HS-27A (cell line): ENCODE measurements around the gene ETV6.
A peak's percentile ranks its signal among the peaks of the same experiment; 100 is the strongest.

ENCODE experiments used
- DNase-seq: peaks from one replicate; pipeline ENCODE4 v3.0.0-alpha.2; 2012; ENCODE audit warnings: low read depth, missing footprints

Gene ETV6

DNA sequence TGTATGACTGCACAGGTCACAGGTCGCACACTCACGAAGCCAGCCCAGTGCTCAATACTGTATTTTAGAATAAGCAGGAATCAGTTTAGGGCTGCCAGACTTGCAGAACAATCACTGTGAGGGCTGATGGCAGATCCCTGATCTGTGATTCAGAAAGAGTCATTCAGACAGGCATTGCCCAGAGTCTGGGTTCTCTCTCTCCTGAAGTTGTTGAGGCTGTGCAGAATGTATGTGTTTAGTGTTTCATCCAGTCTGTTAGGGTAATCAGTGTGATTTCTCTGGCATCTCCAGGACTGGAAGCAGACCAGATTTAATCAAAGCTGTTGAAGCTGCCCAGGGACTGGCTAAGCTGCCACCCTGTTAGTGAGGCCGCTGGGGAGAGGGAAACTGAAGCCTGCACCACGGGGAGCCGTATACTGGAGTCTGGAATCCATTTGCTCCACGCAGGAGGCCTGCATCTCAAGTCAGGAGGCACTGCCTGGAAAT is 69.3 kb downstream of the ETV6 start:
- no peak for DNase-seq

DNA sequence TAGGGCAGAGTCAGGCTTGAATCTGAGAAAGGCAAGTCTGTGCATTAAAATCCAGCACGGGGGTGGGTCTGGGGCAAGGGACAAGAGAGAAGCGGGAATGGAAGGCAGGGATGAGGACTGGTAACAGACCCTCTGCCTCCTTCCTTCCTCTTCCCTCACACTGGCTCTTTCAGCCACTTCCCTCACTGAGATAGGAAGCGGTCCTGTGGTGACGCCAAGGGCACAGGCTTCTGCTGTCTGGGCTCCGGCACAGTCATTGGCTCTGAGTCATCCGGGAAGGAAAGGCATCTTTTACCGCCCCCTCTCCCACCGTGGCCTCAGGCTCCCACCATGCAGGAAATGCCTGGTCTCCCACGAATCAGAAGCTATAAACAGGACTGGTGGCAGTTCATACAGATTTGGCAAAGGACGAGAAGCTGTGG is 70.2 kb downstream of the ETV6 start:
- DNase-seq: peak; percentile 80

DNA sequence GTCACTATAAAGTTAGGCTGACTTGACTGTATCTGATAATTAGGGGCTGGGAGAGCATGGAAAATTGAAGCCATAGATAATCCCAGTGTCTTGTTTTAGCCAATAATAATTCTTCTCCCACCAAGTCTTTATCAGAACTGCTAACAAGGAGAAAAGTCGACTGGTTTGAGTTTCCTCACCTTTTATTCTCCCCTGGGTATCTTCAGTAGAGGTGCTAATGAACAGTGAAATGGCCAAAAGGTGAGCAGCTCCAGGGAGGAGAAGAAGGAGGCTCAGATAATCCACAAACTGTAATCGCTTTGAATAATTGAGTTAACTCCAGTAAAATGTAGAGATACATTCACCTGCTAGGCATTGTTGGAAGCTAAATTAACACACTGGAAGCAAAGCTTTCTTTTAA is 72.6 kb downstream of the ETV6 start:
- DNase-seq: no peak

DNA sequence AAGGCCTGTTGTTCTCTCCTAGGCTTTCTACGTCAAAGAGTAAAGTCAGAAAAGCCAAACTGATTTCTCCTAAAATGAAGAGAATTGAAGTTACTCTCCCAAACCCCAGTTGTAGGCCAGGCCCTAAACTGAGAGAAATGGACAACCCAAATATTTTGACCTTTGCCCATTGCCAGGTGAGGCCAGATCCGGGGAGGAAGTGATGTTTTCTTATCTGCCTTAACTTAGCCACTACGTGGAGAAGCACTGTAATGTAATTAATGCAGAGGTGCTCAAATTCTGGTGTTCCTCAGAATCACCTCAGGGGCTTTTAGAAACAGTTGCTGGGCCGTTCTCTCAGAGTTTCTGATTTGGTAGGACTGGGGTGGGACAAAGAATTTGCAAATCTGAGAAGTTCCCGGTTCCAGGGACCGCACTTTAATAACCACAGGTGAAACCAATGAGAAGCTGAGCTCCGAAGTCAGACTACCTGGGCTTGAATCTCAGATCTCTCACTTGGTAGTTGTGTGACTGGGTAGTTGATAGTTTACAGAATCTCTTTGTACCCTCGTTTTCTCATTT is 73.2 kb downstream of the ETV6 start:
- DNase-seq: no peak

DNA sequence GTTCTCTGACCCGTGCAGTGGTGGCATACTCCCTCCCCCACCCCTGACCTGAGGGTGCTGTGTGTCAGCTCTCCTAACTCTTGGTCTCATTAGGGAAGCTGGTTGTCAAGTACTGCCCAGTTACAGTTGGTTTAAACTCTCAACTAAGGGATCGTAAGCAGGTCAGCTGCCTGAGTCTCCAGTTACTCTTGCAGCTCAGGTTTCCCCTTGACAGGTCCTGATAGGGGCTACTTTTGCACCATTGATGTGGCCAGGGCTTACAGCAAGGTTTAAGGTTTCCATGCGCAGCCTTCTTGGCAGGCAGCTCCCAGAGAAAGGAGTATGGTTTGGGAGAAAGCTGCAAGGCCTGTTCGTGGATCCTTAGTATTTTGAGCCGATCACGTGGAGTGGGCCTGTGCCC is 74.5 kb downstream of the ETV6 start:
- DNase-seq: no peak

DNA sequence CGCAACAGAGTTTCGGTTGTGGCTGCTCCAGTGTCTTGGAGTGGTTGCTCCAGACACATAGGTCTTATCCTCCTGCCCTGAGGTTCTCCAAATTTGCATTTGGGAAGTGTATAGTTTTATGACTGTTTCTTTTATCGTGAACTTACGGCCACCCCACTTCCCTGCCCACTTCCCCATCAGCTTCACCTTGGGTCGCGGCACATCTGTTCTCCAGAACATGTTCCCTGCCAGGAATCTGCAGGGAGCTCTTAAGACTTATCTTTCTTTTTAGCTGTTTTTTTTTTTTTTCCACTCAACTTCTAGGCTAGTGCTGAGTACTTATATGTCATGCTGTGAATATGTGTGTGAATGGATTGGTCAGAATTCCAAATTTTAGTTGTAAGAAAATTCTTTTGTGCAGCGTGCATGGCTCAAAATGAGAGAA is 75.4 kb downstream of the ETV6 start:
- no peak for DNase-seq

DNA sequence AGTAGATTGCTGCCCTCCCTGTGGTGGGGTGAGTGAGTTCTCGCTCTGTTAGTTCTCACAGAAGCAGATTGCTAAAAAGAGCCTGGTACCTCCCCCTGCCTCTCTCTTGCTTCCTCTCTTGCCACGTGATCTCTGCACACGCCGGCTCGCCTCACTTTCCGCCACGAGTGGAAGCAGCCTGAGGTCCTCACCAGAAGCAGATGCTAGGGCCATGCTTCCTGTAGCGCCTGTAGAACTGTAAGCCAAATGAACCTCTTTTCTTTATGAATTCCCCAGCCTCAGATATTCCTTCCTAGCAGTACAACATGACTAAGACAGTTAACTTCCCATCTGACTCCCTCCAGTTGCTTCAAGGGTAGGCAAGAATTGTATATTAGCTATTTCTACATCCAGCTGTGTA is 76.2 kb downstream of the ETV6 start:
- no peak for DNase-seq

DNA sequence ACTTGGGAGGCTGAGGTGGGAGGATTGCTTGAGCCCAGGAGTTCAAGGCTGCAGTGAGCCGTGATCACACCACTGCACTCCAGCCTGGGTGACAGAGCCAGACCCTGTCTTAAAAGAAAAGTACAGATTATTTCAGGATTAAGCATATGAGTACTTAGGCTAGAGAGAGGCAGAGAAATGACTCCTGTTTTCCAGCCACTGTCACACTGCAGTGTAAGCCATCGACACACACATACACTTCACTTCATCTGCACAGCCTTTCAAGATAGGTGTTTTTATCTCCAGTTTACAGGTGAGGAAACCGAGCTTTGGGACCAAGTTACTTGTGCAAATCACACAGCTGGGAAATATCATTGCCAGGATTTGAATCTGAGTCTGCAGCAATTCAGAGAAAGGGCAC is 77.2 kb downstream of the ETV6 start:
- no peak for DNase-seq

DNA sequence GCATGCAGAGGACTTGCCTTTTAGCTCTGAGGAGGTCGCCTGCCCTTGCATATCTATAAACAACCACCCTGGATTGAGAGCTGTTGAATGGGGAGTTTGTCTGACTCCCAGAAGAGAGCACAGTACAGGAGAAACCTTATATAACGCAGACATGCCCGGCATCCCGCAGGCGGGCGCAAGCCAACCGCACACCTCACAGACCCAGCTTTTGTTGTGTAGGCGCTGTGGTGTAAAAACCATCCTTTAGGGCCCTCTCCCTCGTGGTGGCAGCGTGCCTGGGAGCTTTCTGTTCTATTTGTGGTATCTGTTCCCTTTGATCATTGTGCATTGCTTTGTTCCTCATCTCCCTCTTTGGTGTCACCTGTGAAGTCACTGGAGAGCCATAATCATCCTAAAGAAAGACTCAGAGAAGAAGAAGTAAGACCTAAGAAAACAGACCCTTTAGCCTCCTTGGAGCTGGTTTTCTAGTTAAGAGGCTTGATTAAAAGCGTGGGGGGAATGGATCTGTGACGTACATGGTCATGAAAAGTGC is 77.7 kb downstream of the ETV6 start:
- DNase-seq: no peak

DNA sequence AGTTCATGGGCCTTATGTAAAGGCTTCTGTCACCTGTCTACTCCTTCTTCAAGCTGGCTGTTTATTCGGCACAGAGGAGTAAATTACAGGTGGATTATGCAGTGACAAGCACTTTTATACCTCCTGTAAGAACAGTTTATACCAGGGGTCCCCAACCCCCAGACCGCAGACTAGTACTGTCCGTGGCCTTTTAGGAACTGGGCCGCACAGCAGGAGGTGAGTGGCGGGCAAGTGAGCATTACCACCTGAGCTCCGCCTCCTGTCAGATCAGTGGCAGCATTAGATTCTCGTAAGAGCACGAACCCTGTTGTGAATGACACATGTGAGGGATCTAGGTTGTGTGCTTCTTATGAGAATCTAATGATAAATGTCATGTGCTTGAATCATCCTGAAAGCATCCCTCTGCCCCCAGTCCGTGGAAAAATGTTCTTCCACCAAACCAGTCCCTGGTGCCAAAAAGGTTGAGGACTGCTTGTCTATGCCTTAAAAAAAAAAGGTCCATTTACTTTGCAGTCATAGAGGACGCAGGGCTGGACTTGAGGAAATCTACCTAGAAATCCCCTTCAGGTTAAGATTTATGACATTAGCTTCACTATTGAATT is 78.8 kb downstream of the ETV6 start:
- no peak for DNase-seq

DNA sequence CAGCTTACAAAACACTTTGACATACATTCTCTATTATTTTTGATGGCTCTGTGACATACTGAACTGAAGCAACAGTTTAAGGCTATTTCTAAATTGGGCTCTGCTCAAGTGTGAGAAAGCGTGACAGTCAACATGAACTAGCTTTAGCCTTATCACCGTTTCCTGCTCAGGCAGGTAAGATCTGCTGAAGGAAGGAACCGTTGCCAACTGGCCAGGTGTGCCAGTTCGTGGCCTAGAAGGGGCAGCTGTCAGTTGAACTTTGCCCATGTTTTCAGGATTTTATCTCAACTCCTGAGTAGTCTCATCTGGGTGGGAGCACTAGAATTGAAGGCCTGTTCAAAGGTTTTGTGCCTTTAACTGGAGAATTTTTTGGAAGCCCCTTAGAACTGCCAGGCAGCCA is 79.5 kb downstream of the ETV6 start:
- no peak for DNase-seq

DNA sequence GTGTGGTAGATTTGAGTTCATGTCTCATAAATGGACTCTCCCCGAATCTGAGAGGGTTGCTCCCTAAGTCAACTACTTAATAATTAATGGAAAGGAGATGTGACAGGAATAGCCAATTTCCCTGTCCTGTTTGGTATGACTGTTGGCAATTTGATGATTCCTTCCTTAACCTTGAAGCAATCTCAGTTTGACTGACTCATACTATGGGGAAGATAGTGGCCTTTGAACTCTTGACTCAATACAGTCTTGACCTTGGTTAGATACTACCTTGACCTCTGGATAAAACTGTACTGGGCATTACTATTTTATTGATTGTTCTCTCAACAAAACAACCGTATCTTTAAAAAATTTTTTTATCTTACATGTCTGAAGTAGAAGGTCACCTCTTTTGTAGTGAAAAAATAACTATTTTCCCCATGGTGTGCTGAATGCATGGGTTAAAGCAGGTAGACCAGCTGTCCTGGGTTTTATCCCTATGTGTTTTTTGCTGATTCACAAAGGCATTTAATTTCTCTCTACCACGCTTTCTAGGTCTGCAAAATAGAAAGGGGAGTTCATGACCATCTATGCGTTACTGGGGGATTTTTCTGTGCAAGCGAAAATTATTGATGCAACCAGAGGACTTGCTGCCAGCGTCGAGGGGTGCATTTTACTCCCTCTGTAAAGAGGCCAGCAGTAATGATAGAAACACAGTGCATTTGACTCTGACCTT is 80.1 kb downstream of the ETV6 start:
- DNase-seq: no peak

DNA sequence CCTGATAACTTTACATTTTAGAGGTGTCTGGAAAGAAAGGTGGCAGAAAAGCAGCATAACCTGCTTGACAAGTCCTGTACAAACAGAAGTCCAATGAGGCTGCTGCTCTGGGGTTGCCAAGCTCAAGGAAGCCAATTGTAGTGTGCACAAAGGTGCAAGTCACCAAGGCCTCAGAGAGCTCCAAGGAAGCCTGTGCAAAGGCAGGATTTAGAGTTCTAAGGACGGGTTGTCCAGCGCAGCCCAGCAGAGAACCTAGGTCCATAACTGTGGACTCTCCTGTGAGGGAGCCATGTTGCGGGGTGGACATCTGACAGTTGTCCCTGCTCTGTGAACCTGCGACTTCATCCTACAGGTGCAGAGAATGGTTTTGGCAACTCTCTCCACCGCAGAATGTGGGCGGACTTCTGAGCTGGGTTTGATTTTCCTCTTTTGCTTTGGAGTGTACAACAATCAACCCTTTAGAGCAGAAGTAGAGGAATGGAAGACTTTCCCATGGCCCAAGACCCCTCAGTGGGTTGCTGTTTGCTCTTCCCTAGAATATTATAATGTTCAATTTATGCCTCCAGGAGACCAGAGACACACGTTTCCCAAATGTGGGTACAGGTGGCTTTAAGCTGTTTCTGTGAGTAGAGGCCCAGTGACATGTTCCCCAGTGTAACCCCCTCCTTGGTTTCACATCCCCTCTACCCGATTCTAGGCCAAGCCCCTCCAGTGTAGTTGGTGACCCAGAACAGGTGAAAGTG is 81.0 kb downstream of the ETV6 start:
- DNase-seq: no peak

DNA sequence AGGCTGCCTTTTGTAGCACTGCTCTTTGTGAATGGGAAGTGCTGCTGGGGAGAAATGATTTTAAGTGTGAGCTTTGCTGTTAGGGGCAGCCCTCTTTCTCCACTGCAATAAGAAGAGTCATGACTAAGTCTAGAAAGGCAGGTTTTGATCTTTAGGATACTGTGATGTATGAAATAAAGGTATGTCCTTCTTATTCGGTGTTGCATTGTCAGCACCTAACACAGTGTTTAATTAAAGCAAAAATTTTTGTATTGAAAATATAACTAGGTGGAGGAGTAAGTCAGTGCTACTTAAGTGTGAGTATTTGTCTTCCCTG is 81.5 kb downstream of the ETV6 start:
- DNase-seq: no peak

DNA sequence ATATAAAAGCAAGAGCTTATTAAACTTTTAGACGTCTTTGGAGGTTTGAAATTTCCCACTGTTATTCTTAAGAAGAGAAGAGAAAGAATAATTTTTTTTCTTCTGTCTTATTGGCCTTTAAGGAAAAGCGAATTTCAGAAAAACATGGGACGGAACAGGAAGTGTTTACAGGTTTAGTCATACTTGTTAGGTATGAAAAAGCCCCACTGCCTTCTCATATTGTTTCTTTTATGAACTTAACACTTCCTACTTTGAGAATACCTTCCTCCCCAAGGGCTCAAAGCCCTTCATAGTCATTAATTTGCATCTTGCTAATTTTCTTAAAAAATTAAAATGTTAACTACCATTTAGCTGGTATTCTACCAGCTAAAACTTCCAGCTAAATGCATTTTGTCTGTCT is 82.0 kb downstream of the ETV6 start:
- no peak for DNase-seq

DNA sequence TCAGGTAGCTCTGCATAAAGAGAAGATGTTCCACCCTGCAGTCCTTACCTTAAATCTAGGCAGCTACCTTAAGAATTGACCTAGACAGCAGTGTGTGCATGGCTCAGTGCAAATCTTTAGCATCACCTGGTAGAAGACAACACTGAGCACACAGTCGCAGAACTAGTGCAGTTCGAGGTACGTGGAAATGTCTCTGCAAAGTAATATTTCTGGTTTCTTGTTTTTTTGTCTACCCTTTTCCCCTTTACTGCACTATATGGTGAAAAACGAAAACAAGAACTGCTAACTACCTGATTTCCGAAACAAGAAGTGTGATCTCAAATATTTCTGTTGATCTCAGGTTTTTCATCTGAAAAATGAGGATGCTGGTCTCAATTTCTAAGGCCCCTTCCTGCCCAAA is 82.5 kb downstream of the ETV6 start:
- no peak for DNase-seq

DNA sequence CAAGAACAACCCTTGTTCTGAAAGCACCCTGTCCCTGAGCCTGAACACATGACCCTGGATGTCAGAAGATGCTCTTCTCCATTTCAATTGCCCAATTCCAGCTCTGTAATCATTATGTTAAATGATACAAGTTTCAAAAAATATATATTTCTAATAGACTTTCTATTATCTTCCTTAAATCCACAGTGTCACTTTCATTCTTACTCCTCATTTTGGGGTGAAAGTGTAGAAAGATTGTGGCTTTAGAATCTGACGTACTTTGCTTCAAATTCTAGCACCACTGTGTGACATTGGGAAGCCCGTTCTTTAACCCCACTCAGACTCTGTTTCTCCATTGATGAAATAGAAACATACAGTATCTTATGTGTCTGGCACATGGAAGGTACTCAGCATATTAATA is 83.2 kb downstream of the ETV6 start:
- DNase-seq: no peak

DNA sequence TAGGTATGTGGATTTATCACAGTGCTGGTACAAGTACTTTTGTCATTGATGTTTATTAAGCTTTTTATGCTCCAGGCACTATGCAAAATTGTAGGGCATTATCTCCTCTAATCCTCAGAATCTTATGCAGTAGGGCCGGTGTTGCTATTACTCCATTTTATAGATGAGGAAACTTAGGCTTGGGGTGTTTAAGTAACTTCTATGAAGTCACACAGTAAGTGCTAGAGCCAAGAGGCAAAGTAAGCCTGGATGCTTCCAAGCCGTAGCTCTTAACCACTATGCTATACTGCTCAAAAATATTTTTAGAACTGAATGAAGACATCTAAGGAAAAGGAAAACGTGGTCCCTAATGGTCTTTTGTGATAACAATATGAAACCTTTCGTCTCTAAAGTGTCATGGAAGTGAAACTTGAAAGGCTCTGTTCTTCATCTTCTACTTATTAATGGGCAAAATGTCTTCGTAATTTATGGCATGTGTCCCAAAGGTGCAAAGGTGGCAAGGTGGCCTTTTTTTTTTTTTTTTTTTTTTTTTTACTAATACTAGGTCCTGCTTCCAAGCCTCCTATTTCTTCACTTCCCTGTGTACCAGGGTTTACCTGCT is 85.2 kb downstream of the ETV6 start:
- DNase-seq: no peak

DNA sequence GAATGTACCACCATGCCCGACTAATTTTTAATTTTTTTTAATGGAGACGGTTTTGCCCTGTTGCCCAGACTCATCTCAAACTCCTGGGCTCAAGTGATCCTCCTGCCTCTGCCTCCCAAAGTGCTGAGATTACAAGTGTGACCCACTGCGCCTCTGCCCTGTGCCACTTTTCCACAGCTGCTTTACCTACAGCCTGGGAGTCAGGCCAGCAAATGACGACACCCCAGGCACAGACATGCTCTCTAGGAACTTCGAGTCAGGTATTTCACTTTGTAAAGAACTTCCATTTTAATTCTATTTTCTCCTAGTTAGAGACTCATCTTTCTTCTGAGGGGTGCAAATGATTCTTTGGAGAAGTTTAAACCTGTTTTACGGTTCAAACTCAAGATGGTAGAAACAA is 89.0 kb downstream of the ETV6 start:
- DNase-seq: no peak

DNA sequence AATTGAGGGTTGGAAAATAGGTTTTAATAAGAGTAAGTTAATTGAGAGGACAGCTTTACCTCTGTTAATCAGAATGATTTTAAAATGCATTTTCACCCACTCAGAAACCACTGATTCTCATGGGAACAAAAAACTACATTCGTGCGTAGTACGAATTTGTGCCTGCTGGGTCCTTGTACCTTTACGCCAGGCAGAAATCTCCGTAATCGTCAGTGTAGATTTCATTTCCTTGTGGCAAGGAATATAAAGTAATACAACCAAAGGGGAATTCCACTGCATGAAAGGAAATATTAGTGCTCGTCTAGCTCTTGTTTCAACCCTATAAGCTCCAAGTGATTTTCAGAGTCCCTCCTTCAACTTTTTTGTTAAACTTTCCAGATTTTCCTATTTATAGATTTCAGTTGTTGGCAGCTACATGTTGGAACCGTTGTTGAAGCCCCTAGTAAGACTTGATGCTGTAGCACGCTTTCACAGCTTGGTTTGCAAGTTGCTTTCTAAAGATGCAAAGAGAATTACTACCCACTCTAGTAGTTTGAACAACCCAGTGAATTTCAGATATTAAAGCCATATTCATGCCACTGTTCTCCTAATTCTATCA is 90.6 kb downstream of the ETV6 start:
- DNase-seq: no peak

DNA sequence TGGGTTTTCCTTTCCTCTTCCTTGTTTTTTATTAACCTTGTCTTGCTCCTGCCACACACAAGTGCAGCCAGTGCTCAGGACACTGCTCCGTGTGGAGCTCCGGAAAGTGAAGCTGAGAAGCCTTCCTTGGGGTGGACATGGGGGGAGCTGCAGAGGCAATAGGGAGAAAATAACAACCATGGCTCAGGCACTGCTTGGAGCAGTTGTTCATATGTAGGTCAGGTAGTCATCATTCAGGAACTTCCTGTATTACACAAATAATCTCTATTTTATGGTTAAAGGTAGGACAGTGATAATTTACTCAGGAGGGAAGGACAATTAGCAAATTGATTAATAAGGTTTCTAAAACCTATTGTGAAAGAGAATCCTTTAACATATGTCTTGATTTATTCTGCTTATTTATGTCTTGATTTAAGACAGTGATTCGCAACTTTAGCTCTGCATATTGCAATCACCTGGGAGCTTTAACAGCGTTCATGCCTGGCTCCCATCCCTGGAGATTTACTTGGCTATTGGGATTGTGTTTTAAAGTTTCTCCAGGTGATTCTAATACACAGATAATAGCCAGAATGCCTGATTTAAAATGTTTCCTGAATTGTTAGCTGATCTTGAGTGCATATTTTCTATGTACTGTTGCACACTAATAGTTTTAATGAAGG is 92.1 kb downstream of the ETV6 start:
- no peak for DNase-seq
